C4-2B (cell line): ENCODE results near the gene ETF1.

Experiments used
- ZFX ChIP-seq: fragments of 450-650 bp; IDR thresholded peaks from 2 replicates; pipeline ENCODE4 v1.6.1; 2017
- TF ChIP-seq, protein P1 (sequence below): fragments of 450-650 bp; conservative IDR thresholded peaks from 2 replicates; pipeline ENCODE4 v1.5.1; 2017; ENCODE audit warnings: mild to moderate bottlenecking

- TF ChIP-seq, protein P1, sequence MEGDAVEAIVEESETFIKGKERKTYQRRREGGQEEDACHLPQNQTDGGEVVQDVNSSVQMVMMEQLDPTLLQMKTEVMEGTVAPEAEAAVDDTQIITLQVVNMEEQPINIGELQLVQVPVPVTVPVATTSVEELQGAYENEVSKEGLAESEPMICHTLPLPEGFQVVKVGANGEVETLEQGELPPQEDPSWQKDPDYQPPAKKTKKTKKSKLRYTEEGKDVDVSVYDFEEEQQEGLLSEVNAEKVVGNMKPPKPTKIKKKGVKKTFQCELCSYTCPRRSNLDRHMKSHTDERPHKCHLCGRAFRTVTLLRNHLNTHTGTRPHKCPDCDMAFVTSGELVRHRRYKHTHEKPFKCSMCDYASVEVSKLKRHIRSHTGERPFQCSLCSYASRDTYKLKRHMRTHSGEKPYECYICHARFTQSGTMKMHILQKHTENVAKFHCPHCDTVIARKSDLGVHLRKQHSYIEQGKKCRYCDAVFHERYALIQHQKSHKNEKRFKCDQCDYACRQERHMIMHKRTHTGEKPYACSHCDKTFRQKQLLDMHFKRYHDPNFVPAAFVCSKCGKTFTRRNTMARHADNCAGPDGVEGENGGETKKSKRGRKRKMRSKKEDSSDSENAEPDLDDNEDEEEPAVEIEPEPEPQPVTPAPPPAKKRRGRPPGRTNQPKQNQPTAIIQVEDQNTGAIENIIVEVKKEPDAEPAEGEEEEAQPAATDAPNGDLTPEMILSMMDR = no peak
- TF ChIP-seq ZFX = no peak
Observed at GRCh38 chr5:138553437-138554095, 10.5 kb upstream of the ETF1 start.
